ENCODE results near the gene PNPLA5.

DNA sequence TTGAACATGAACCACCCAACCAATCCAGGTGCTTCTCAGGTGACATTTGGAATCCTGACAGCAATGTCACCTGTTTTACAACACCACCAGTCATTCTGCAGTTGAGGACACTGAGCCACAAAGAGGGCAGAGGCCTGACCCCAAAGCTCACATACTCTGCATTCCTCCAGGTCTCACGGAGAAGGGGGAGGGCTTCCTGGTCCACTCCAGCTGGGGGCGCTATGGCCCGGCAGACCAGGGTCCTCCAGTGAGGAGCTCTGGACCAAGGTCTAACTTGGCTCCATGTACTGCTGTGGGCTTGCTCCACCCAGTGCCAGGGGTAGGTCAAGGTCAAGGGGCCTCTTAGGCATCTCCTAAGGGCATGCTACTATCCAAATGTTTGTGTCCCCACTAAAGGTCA, 30.3 kb upstream of the PNPLA5 start:
- TF ChIP-seq, protein P1, sequence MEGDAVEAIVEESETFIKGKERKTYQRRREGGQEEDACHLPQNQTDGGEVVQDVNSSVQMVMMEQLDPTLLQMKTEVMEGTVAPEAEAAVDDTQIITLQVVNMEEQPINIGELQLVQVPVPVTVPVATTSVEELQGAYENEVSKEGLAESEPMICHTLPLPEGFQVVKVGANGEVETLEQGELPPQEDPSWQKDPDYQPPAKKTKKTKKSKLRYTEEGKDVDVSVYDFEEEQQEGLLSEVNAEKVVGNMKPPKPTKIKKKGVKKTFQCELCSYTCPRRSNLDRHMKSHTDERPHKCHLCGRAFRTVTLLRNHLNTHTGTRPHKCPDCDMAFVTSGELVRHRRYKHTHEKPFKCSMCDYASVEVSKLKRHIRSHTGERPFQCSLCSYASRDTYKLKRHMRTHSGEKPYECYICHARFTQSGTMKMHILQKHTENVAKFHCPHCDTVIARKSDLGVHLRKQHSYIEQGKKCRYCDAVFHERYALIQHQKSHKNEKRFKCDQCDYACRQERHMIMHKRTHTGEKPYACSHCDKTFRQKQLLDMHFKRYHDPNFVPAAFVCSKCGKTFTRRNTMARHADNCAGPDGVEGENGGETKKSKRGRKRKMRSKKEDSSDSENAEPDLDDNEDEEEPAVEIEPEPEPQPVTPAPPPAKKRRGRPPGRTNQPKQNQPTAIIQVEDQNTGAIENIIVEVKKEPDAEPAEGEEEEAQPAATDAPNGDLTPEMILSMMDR (conservative IDR thresholded peaks at IDR 0.05; ENCODE audit: low read length): no peak; the same call in 1 of the 2 replicates
- no peak for TF ChIP-seq EZH2phosphoT487 (IDR thresholded peaks at IDR 0.05; ENCODE audit: borderline replicate concordance)

All from Loucy (cell line).